AML-193 (cell line): ENCODE measurements around the gene CZIB.

Source experiments
- DNase-seq, 2 experiments: peaks; one replicate each; lab custom pipeline; 2025; lab: John Stamatoyannopoulos, UW

Gene CZIB

DNA sequence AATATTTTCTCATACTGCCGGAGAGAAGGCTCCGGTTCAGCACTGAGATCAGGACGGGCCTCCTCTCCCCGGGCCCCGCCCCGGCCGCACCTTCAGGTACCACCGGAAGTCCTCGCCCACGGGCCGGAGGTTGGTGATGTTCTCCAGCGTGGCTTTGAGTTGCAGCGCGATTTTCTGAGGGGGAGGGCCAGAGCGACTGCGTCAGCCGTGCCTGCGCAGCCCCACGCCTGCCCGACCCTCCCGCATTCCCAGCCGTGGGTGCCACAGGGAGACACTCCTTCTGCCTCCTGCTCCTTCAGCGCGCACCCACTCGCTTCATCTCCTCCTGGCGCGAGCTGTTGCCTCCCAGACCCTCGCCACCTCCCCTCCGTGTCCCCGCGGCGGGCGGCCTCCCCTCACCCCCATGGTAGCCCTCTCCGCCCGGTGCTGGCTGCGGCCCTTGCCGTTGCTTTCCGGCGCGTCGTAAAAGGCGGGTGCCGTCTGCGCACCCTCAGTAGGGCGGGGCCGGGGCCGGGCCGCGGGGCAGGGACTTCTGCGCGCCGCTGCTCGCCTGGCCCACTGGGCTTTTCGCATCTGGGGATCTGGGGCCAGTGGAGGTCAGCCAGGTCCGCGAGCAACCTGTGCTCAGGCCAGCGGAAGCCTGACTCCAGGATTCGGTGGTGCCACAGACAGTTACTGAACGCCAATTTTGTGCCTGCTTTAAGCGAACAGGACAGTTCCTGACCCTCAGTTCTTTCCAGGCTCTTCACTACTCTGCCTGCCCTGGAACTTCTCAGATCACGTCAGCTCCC lies at the start of gene CZIB:
Gene CZIB, minus strand, starts transcription at position 464 of the 791 bp plus-strand sequence. Its CDS starts 59 bp downstream, at position 405.
- peak; percentile 74 to 76 for DNase-seq

- no peak for DNase-seq
These were observed 49.7 kb upstream of the CZIB start for GRCh38 chr1:53270107-53270506.

- no peak for DNase-seq
These were observed 47.3 kb upstream of the CZIB start for GRCh38 chr1:53267761-53268160.

DNA sequence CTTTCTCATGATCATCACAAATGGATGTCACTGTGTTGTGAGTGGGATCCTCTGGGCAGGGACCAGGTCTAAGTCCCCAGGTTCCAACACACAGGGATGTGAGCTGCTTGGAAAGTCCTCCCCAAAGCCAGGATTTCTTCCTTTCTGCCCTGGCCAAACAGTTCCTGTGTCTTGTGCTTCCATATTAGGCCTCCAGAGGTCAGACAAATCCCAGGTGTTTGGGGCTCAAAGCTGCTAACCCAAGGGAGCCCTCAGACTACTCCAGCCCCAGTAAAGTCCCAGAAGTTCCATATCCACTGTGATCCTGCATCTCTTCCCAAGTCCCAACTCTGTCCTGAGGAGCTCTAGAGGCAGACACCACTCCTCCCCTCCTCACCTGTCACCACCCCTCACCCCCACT lies 45.6 kb upstream of the CZIB start:
- no peak for DNase-seq

DNA sequence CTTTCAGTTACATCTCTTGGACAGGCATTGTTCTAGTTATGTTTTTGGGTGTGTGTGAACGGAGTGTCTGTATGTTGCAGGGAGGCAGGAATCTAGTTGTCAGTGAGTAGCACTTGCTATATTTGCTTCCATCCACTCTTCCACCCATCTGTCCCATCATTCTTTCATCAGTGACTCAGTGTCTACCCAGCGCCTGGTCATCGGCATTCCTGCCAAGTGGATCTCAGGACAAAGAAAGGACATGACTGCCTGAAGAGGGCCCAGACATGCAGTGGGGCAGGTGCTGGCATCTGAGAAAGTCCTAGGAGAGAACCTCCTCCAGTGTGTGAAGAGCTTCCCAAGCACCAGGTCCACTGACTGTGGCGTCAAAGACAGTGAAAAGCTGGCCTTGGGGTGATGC lies 45.1 kb upstream of the CZIB start:
- no peak for DNase-seq

- no peak for DNase-seq
These were observed 43.6 kb upstream of the CZIB start for GRCh38 chr1:53264048-53264447.

DNA sequence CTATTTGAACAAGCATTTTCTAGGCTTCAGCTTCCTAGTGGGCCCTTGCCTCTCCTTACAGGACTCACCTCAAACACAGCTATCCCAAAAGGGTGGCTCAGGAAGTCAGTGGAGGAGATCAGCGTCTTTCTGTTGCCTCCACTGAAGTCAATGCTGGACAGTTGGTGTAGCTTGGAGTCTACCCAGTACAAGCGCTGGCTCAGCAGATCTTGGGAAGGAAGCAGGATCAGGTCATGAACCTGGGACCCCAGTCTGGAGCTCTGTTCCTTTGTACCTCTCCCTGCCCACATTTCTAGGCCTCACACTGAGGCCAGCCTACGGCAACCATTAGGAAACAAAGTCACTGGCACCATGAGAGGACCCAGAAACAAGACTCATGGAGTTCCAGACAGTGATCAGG lies 41.6 kb upstream of the CZIB start:
- no peak for DNase-seq

DNA sequence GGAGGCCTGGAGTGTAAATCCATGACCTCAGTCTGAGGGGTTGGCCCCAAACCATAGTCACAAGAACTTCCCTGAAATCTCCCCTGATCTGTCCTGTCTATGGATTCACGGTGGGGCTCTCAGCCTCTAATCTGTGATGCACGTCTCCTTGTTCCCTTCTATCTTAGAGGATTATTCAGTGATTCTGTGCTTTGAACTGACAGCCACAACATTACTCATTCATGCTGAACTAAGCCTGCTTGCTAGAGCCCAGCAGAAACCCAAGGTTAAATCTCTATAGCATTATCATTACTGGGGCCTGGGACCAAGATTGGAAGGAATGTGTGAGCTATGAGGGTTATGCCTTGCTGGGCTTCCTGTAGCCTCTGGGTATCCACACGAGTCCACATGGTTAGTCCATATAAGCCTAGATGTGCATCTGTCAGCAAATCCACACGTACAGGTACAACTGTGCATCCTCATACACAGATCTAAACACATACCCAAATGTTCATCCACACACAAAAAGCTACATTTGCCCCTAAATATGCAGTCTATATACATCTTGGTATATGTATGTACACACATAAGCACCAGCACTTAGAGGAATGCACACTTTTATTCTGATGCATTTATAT lies 40.3 kb upstream of the CZIB start:
- no peak for DNase-seq

- no peak for DNase-seq
These were observed 39.5 kb upstream of the CZIB start for GRCh38 chr1:53259932-53260331.

DNA sequence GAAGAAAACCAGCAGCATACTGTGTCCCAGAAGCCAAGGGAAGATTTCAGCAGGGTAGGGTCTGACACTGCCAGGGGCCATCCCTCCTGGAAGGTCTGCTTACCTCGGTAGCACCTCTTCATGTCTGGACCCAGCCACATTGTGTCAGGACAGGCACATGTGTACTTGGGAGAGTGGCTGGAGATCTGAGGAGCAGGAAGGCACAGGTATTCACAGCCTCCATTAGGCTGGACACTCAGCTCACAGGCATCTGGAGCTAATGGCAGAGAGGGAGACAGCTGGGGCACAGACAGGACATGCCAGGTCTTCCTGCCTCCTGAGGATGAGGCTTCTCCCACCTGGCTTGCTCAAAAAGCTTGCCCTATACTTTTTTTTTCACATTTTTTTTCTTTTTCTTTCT lies 37.8 kb upstream of the CZIB start:
- no peak for DNase-seq

GRCh38 chr1:53257454-53258081 lies 37.1 kb upstream of the CZIB start:
- no peak for DNase-seq

DNA sequence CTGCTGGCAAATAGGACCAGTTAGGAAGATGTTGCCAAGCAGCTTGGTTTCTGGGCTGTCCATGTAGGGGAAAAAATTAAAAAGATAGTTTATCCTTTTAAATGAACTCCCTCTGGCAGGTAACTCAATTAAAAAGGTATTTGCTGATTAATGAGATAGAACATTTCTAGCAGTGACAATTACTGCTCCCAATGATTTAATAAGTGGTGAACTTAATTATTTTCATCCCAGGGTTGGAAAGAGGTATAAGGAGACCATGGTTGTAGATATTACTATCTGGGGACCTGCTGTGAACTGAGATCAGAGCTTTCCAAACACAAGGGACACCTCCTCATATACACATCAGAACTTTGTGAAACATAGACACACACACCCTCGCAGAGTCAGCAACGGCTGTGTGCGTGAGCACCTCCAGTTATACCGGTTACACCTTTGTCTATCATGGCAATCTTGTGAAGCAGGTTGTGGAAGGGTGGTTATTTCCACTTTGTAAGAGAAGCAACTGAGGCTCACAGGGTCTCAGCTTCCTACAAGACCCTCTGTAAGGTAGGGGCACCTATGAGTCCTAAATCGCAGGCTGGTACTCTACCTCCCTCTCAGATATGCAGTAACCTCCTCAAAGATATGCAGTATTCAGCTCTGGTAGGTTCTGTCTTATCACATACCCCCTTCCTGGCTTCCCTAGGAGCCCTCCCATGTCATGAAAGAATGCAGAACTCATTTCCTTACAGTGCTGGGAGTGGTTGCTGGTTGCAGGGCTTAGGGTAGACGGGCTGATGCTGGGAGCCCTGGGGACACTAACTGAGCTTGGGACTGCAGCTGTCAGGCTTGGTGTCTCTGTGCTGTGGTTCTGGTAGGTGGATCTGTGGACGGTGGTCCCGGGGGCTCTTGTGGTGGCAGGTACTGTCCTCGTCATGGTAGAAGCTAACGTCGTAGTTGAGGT lies 36.3 kb upstream of the CZIB start:
- no peak for DNase-seq

- no peak for DNase-seq
These were observed 34.6 kb upstream of the CZIB start for GRCh38 chr1:53255031-53255430.

DNA sequence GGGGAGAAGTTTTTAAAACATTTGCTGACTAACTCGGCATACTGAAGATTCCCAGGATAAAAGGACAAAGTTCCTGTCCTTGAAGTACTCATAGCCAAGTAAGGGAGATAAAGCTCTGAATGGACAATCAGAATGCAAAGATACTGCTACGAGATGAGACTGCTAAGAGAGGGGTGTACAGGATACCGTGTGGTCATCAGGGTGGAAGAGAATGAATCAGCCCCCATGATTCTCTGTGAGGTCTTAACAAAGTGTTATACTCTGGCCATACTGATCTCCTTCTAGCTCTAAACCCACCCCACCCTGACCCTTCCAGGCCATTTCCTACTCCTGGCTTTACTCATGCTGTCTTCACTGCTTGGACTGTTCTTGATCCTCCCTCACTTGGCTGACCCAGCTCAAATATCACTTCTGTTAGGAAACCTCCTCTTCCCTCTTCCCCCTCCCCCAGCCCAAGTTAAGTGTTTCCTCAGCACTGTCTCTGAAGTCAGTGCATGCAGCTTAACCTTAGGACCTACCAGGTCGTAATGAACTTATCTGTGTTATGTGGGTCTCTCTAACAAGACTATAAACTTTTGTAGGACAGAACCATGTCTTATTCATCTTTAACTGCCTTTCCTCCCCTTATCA lies 33.7 kb upstream of the CZIB start:
- DNase-seq = no peak

DNA sequence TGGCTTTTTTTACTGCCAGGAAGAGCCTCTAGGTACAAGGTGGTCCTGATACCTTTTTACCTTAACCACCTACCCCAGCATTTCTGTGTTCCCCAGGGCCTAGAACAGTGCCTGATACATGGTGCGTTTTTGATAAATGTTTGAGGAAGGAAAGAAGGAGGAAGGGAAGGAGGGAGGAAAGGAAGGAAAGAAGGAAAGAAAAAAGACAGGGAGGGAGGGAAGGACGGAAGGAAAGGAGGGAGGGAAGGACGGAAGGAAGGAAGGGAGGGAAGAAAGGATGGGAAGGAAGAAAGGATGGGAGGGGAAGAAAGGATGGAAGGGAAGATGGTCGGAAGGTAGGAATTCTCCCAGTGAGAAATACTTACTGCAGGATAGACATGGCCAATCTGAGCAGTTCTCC lies 29.9 kb upstream of the CZIB start:
- no peak for DNase-seq

DNA sequence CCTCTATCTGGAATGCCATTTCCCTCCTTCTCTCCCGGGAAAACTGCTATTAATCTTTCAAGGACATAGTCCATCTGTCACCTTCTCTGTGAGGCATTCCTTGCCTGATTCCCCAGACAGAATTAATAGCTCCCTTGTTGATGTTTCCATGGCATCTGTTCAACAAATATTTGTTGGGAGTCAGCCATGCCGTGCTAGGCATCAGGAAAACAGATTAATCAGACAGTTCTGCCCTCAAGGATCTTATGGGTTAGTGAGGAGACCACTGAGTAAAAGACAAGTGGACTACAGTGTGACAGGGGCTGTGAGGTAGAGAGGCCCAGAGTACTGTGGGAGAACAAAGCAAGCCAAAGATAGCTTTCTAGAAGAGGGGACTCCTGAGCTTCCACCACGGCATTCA lies 29.3 kb upstream of the CZIB start:
- no peak for DNase-seq

DNA sequence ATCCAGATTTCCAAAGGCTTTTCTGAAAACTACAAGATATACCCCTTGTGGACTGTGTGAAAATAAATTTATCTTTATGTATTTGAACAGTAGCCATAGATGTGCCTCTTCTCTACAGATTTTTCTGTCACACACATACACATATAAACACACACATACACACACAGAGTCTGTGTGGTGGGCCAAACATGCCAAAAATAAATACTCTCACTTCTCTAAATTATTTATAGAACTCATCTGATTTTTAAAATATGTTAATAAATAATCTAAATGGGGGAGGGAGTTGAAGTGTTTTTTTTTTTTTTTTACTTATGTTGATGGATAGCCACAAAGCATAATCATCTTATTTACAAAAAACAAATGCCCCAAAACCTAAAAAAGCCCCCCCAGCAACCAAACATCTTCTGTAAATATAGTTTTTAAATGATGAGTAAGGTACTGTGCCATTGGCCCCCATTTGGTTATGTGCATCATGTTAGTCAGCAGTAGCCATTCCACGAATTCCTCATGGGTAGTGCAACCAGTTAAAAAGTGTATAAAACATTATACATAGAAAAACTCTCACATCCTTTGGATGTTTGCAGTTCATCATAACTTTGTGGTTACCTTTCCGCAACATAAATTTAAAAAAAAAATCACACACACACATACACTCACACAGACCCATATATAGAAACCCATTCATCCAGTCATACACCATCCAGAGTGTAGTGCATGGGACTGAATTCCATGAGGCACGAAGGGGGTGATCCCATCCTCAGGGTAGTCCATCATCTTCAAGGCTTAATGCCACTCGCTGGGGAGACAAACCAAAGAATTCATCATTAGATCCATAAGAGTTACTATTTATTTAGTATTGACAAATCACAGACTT lies 26.1 kb upstream of the CZIB start:
- DNase-seq = no peak

DNA sequence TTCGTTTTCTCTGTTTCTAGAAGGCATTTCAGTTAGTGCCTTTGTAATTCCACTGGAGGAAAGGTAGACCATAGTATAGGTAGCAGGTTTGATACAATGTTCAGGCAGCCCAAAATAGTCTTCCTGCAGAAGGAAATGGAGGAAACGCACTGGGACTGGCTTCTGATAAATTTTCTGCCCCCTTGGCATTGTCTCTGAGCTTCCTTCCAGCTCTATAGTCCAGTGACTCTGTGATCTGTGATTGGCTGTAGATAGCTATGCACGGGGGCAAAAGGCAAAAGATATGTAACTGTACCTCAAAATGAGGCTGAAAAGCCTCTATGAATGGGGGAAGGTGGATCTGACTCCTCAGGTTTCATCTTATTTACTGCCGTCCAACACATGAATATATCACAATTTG lies 23.7 kb upstream of the CZIB start:
- no peak for DNase-seq

- no peak for DNase-seq
These were observed 21.9 kb upstream of the CZIB start for GRCh38 chr1:53242381-53242780.

DNA sequence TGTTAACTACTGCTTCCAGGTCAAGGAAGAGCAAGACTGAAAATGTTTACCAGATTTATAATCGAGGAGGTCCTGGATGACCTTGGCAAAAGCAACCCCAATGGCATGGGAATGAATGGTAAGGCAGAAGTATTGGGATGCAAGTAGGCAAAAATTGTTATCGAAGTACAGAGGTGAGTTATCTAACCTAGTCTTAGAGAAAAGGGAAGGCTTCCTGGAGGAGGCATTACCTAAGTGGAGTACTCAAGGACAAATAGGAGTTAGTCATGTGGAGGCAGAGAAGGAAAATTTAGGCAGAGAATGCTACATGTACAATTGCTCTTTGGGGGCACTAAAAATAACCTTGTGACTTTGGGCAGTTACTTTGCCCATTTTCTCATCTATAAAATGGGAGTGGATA lies 21.4 kb upstream of the CZIB start:
- no peak for DNase-seq
